ENCODE measurements around the gene PTF1A. TPM values are rescaled to one million over a fixed set of nuclear protein-coding genes. Genes with fewer than 3 reads are reported as not detected.
"Not testable (repeated sequence)": the region's sequence is repeated elsewhere in the genome, so short reads cannot be mapped to it uniquely, and the experiment has no call there.

PTF1A gene
- total RNA-seq, 1 experiment from 2014 or later, result not detected

DNA sequence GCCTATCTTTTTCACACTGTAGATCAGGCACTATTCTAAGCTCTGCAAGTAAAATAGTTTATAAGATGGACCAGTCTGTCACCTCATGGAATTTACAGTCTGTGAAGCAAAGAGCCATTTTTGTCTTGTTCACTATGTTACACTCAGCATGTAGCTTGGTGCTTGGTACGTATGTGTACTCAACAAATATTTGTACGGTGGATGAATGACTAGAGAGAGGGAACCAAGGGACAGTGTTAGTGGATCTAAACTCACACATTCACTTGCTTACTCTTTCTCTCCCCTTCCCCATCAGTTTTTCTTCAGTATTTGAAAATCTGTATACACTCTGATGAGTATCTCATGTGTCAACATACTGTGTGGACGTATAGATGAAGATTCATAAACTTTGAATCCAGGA is 45.9 kb downstream of the PTF1A start:
- intact Hi-C loops (cut with micrococcal nuclease; ENCODE audit: unreplicated experiment), result no loop called here
- CTCF ChIA-PET, result no interaction called here
- no peak for ATAC-seq
- TF ChIP-seq CTCF (IDR thresholded peaks at IDR 0.05) (no peak), TCF7L2 (IDR thresholded peaks at IDR 0.05; ENCODE audit: low read depth, low read length) (no peak), SIN3A (IDR thresholded peaks at IDR 0.05; ENCODE audit: borderline replicate concordance, insufficient read depth, low read depth, low read length) (no peak), POLR2AphosphoS5 (IDR thresholded peaks at IDR 0.05; ENCODE audit: low read depth, low read length) (no peak)
- H3K36me3 ChIP-seq (ENCODE audit: control insufficient read depth, insufficient read depth, low read length), result no peaks in the 10 kb centered on the region
- BruUV-seq (replicated peaks), result no TSS peak
- no peak overlapping the region for H3K27ac ChIP-seq (ENCODE audit: low read length)
- no peak overlapping the region for H3K4me3 ChIP-seq (ENCODE audit: low read depth in 2 of 2, low read length in 2 of 2)
- in situ Hi-C loops (cut with HindIII; ENCODE audit: low pct_unique_long_range_greater_than_20kb, low sequenced_read_pairs), result no loop called here
- no peaks in the 10 kb centered on the region for H3K27me3 ChIP-seq (ENCODE audit: control insufficient read depth, insufficient read depth, low read length)
- no peaks in the 10 kb centered on the region for H3K4me1 ChIP-seq (ENCODE audit: control insufficient read depth, insufficient read depth, low read length)
- no peaks in the 10 kb centered on the region for H3K9me3 ChIP-seq (ENCODE audit: control insufficient read depth, insufficient read depth, low read depth, low read length)
- POLR2A ChIA-PET, result no interaction called here
- no peak for DNase-seq (ENCODE audit: low read depth, low spot score)

GRCh38 chr10:23241779-23242178 is 49.7 kb downstream of the PTF1A start:
- in situ Hi-C loops (cut with HindIII; ENCODE audit: low pct_unique_long_range_greater_than_20kb, low sequenced_read_pairs); POLR2A ChIA-PET; H3K4me3 ChIP-seq (ENCODE audit: low read depth in 2 of 2, low read length in 2 of 2); H3K36me3 ChIP-seq (ENCODE audit: control insufficient read depth, insufficient read depth, low read length); intact Hi-C loops (cut with micrococcal nuclease; ENCODE audit: unreplicated experiment); H3K9me3 ChIP-seq (ENCODE audit: control insufficient read depth, insufficient read depth, low read depth, low read length); H3K27me3 ChIP-seq (ENCODE audit: control insufficient read depth, insufficient read depth, low read length); DNase-seq (ENCODE audit: low read depth, low spot score); BruUV-seq (replicated peaks); ATAC-seq; H3K27ac ChIP-seq (ENCODE audit: low read length); CTCF ChIA-PET; H3K4me1 ChIP-seq (ENCODE audit: control insufficient read depth, insufficient read depth, low read length): not testable (repeated sequence)

Other genes with a start within 250 kb of the PTF1A start
- 10.7 TPM for gene MSRB2, start 96.7 kb upstream of the PTF1A start, total RNA-seq (2021; ENCODE audit: unreplicated experiment)
- not detected for gene C10orf67, start 152.5 kb downstream of the PTF1A start, total RNA-seq (2021; ENCODE audit: unreplicated experiment)
- 2.8 TPM for gene OTUD1, start 246.8 kb downstream of the PTF1A start, total RNA-seq (2021; ENCODE audit: unreplicated experiment)